ENCODE measurements around the gene SRRT. TPM values are rescaled to one million over a fixed set of nuclear protein-coding genes. Genes with fewer than 3 reads are reported as not detected.

Gene SRRT
- total RNA-seq, result 100 to 1,000 TPM; 263 to 267 TPM
- polyA plus RNA-seq, result 10 to 100 TPM; 51.1 to 69.4 (median 63.2) TPM
- 130 to 262 (median 169) reads per million in 6 experiments for total RNA-seq

DNA sequence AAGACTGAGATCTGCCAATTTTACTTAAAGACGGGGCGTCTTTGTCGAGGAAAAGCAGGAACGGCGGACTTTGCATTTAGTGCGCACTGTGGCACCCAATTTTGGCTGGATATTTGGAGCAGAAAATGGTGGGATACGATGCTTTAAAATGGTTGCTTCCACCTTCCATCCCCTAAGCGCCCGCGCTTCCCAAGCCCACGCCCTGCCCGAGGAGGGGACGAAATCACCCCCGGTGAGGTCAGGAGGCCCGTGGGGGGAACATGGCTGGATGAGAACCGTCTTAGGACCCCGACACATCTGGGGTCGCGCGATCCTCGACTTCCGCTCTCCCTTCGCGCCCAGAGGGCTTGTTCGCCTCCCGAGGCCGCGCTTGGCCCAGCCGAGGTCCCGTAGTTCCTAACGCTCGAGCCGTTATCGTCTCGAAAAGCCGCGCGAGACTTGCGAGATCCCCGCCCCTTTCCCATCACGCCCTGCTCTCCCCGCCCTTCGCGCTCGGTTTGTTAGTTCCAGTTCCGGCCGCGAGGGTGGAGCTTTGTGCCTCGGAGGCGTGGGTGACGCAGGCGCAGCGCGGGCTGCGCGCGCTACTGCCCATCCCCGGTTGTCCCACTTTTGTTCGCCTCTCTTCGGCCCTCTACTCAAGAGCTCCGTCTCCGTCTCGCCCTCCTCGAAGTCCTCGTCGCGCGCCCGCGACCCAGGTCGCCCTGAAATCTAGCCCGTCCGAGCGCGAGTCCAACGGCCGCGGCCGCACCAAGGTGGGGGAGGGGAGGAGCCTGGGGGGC is at the start of gene SRRT:
SRRT (plus strand) TSS at position 527 of the 779 bp plus-strand sequence. CDS start 488 bp downstream, outside the sequence.
- Mint-ChIP-seq H3K4me3 (peak within 1 kb of the TSS; percentile 95 to 99 (median 98)), H3K27me3 (peaks cover 0 to 3% (median 0%) of the 10 kb centered on the region in 5 donors), H3K36me3 (peaks cover 3 to 47% (median 6%) of the 10 kb centered on the region in 3 donors), H3K27ac (peak within 1 kb of the TSS; percentile 96 to 99 (median 98)), H3K4me1 (peaks cover 14 to 53% (median 49%) of the 10 kb centered on the region in 4 donors), H3K9me3 (no peaks in the 10 kb centered on the region)
- POLR2A ChIA-PET, result interaction anchor here (0.6 to 7.2 kb wide), 20 partner anchors 10 to 447 kb away, joined by 3 to 165 read pairs (median 4); partner anchors contain the start of genes ACHE, EPHB4, FBXO24 and LRCH4
- ATAC-seq (peak; percentile 94 to 95), DNase-seq (peak; percentile 95 to 99 (median 98))

DNA sequence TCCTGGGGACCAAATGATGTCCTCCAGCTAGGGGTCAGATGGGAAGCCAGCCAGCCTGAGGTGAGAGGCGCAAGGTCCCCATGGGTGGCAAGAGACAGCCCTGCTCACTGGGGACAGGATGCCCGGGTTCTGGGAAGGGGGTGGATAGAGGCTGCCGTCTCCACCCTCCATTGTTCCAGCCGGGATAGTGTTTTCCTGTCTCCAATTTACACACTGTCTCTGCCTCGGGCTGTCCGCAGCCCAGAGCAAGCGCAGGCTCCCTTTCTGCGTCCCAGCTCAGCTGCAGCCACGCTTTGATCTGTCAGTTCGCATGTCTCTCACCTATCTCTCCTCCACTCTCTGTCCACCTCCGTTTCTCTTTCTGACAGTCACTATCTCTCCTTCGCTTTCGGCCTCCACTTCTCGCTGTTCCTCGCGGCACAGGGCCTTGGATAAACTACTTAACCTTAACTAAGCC is 49.7 kb upstream of the SRRT start:
- ATAC-seq (no peak), DNase-seq (no peak)
- peak overlapping the region in 1 of 10 donors; percentile 89 for H3K27ac Mint-ChIP-seq
- peak overlapping the region in 1 of 10 donors; percentile 2 for H3K4me3 Mint-ChIP-seq
- POLR2A ChIA-PET, result no interaction called here
- H3K36me3 Mint-ChIP-seq, result peaks cover 0 to 22% (median 7%) of the 10 kb centered on the region in 3 donors
- peaks cover 16 to 30% (median 26%) of the 10 kb centered on the region in 4 donors for H3K4me1 Mint-ChIP-seq
- no peaks in the 10 kb centered on the region for H3K9me3 Mint-ChIP-seq
- peaks cover 11 to 49% (median 31%) of the 10 kb centered on the region in 5 donors for H3K27me3 Mint-ChIP-seq

GRCh38 chr7:100825751-100826513 is 49.0 kb upstream of the SRRT start:
- Mint-ChIP-seq H3K27me3 (peaks cover 11 to 49% (median 31%) of the 10 kb centered on the region in 5 donors), H3K27ac (peak overlapping the region in 4 of 10 donors; percentile 3 to 89 (median 39)), H3K9me3 (no peaks in the 10 kb centered on the region), H3K4me1 (peaks cover 16 to 30% (median 26%) of the 10 kb centered on the region in 4 donors), H3K4me3 (peak overlapping the region; percentile 40 to 82 (median 74)), H3K36me3 (peaks cover 0 to 19% (median 2%) of the 10 kb centered on the region in 3 donors)
- ATAC-seq (no peak), DNase-seq (no peak)
- POLR2A ChIA-PET, result no interaction called here

DNA sequence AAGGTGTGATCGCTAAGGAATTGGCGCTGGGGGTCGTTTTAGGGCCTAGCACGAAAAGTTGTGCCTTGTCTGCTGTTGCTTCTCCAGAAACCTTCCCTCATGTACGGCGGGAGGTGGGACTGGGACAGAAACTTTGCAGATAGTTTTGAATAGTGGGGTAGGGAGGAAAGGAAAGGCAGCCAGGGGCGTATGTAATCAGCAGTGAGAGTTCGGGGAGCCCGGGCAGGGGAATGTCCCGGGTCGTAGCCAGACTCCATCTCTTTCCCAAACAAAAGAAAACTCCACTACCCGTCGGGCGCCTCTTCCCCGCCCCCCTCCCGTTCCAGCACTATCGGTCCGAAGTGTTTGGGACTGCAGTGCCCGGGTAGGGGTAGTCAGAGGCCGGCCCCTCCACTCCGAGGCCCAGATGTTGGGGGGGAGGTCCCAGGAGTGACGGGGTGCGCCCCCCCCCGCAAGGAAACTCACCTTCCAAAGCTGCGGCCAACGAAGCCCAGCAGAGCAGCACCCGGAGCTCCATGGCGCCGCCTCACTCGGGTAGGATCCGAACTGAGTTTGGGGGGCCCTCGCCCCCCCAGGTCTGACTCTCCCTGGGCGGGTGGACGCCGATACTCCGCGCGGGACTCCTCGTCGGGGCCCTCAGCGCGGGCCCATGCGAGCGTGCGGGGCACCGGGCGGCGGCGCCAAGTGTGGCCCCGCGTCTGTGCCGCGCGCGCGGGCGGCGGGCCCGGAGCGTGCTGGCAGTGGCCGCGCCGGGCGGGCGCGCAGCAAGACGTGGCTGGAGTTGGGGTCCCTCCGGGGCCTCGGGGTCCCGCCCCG is 48.2 kb upstream of the SRRT start:
- ATAC-seq (peak; percentile 68 to 74), DNase-seq (peak in 1 of 10 donors; percentile 7)
- H3K4me1 Mint-ChIP-seq, result peaks cover 16 to 30% (median 26%) of the 10 kb centered on the region in 4 donors
- POLR2A ChIA-PET, result interaction anchor here (0.6 to 1.4 kb wide), 5 partner anchors 10 to 1615 kb away, joined by 3 to 7 read pairs (median 4); partner anchors contain the start of gene SRRT
- H3K9me3 Mint-ChIP-seq, result no peaks in the 10 kb centered on the region
- peak overlapping the region; percentile 40 to 82 (median 74) for H3K4me3 Mint-ChIP-seq
- peaks cover 0 to 15% (median 2%) of the 10 kb centered on the region in 3 donors for H3K36me3 Mint-ChIP-seq
- peaks cover 11 to 49% (median 31%) of the 10 kb centered on the region in 5 donors for H3K27me3 Mint-ChIP-seq
- peak overlapping the region in 3 of 10 donors; percentile 3 to 73 (median 44) for H3K27ac Mint-ChIP-seq

- Mint-ChIP-seq H3K4me3 (peak within 1 kb of the TSS; percentile 56 to 88 (median 82)), H3K36me3 (peaks cover 0 to 12% (median 2%) of the 10 kb centered on the region in 3 donors), H3K9me3 (no peaks in the 10 kb centered on the region), H3K4me1 (peaks cover 16 to 30% (median 26%) of the 10 kb centered on the region in 4 donors), H3K27ac (peak within 1 kb of the TSS in 5 of 10 donors; percentile 3 to 73 (median 44)), H3K27me3 (peaks cover 11 to 49% (median 31%) of the 10 kb centered on the region in 5 donors)
- peak in 2 of 10 donors; percentile 9 to 12 for DNase-seq
- POLR2A ChIA-PET, result interaction anchor here (0.6 to 1.4 kb wide), 5 partner anchors 9 to 1614 kb away, joined by 3 to 7 read pairs (median 4); partner anchors contain the start of gene SRRT
- peak; percentile 45 to 60 for ATAC-seq
Observed at GRCh38 chr7:100827330-100828226, 47.3 kb upstream of the SRRT start, which contains the start of gene EPHB4. TSS of gene EPHB4 (minus strand) at chr7:100827523. CDS start at chr7:100827030, 493 bp downstream.

GRCh38 chr7:100829150-100829716 is 45.7 kb upstream of the SRRT start:
- Mint-ChIP-seq H3K9me3 (no peaks in the 10 kb centered on the region), H3K4me1 (peaks cover 16 to 30% (median 26%) of the 10 kb centered on the region in 4 donors), H3K27ac (no peak overlapping the region), H3K27me3 (peaks cover 11 to 41% (median 27%) of the 10 kb centered on the region in 5 donors), H3K36me3 (peaks cover 0 to 10% (median 0%) of the 10 kb centered on the region in 3 donors), H3K4me3 (peak overlapping the region in 3 of 10 donors; percentile 7 to 70 (median 50))
- DNase-seq (no peak), ATAC-seq (no peak)
- POLR2A ChIA-PET, result interaction anchor here (0.7 kb wide), 1 partner anchor 971 kb away, joined by 6 read pairs; no protein-coding TSS in a partner anchor

DNA sequence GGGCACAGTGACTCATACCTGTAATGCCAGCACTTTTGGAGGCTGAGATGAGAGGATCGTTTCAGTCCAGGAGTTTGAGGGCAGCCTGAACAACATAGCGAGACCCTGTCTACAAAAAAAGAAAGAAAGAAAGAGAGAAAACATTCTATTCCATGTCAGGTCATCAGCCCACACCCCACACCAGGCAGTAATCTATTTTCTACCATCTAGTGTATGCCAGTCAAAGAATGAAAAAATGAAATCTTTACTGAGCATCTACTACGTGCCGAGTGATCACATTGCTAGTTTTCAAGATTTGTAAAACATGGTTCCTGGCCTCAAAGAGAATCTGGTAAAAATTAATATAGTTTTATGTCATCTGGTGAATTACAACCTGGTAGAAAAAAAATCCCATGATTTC is 44.5 kb upstream of the SRRT start:
- H3K9me3 Mint-ChIP-seq, result no peaks in the 10 kb centered on the region
- peaks cover 11 to 30% (median 25%) of the 10 kb centered on the region in 5 donors for H3K27me3 Mint-ChIP-seq
- DNase-seq (no peak), ATAC-seq (no peak)
- peaks cover 16 to 29% (median 24%) of the 10 kb centered on the region in 4 donors for H3K4me1 Mint-ChIP-seq
- H3K4me3 Mint-ChIP-seq, result peak overlapping the region in 1 of 10 donors; percentile 10
- H3K36me3 Mint-ChIP-seq, result peaks cover 0 to 9% (median 0%) of the 10 kb centered on the region in 3 donors
- H3K27ac Mint-ChIP-seq, result no peak overlapping the region
- POLR2A ChIA-PET, result no interaction called here

DNA sequence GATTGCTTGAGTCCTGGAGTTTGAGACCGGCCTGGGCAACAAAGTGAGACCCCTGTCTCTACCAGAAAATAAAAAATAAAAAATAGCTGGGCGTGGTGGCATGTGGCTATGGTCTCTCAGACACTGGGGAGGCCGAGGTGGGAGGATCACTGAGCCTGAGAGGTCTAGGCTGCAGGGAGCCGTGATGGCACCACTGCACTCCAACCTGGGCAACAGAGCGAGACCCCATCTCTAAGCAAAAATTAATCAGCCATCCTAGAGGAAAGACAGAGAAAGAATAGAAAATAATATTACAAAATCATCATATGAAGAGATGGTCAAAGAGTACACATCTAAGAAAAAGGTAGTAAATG is 42.6 kb upstream of the SRRT start:
- POLR2A ChIA-PET, result no interaction called here
- H3K9me3 Mint-ChIP-seq, result no peaks in the 10 kb centered on the region
- no peak for DNase-seq
- H3K4me3 Mint-ChIP-seq, result no peak overlapping the region
- H3K36me3 Mint-ChIP-seq, result peaks cover 0 to 5% (median 0%) of the 10 kb centered on the region in 3 donors
- peaks cover 5 to 17% (median 13%) of the 10 kb centered on the region in 5 donors for H3K27me3 Mint-ChIP-seq
- peaks cover 16 to 31% (median 23%) of the 10 kb centered on the region in 4 donors for H3K4me1 Mint-ChIP-seq
- ATAC-seq, result no peak
- H3K27ac Mint-ChIP-seq, result no peak overlapping the region

DNA sequence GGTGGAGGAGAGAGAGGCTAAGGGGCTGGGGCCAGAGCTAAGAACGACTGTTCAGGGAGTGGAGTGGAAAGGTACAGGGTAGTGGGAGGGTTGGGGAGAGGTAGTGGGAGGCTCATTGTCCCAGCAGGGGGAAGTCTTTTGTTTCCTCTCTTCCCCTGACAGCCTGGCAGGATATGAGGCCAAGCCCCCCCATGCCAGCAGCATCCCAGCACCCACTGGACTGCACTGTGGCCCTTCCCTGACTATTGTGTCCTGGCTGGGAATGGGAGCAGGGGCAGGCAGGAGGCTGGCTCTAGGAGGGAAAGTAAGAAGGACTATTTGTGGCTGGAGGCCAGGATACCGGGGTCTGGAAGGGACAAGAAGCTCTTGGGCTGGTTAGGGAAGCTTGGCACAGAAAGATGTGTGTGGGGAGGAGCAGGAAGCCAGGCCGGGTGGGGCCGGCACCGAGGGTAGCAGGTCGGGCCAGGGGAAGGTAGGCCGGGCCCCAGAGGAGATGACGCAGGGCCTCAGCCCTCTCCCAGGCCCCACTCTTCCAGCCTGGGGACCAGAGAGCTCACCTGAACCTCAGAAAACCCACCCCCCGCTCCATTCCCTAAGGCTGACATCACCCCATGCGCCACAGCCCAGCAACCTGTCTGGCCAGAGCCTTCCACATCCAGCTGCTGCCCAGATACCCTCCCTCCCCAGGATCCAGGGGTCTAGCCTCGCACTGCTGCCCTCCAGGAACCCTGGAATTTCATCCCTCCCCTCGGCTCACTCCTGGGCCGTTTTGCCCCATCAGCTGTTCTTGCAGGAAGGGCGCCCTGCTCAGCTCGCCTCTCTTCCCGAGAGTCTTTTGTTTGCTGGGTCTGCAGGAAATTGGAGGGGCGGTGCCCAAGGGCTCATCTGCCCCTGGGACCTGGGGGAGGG is 38.7 kb upstream of the SRRT start:
- ATAC-seq (no peak), DNase-seq (no peak)
- POLR2A ChIA-PET, result interaction anchor here (0.6 to 0.7 kb wide), 2 partner anchors 9 to 176 kb away, joined by 3 to 4 read pairs; no protein-coding TSS in a partner anchor
- peak overlapping the region in 9 of 10 donors; percentile 33 to 79 (median 58) for H3K4me3 Mint-ChIP-seq
- H3K4me1 Mint-ChIP-seq, result peaks cover 14 to 17% (median 14%) of the 10 kb centered on the region in 4 donors
- H3K27ac Mint-ChIP-seq, result peak overlapping the region in 8 of 10 donors; percentile 17 to 85 (median 66)
- no peaks in the 10 kb centered on the region for H3K36me3 Mint-ChIP-seq
- no peaks in the 10 kb centered on the region for H3K27me3 Mint-ChIP-seq
- H3K9me3 Mint-ChIP-seq, result no peaks in the 10 kb centered on the region

- no peaks in the 10 kb centered on the region for H3K9me3 Mint-ChIP-seq
- H3K4me3 Mint-ChIP-seq, result peak overlapping the region; percentile 79 to 92 (median 88)
- POLR2A ChIA-PET, result interaction anchor here (0.6 to 0.7 kb wide), 2 partner anchors 10 to 176 kb away, joined by 3 to 4 read pairs; no protein-coding TSS in a partner anchor
- H3K36me3 Mint-ChIP-seq, result no peaks in the 10 kb centered on the region
- peak overlapping the region; percentile 85 to 95 (median 89) for H3K27ac Mint-ChIP-seq
- H3K4me1 Mint-ChIP-seq, result peaks cover 14 to 17% (median 14%) of the 10 kb centered on the region in 4 donors
- ATAC-seq, result no peak
- H3K27me3 Mint-ChIP-seq, result no peaks in the 10 kb centered on the region
- no peak for DNase-seq
Observed at GRCh38 chr7:100836812-100837098, 38.1 kb upstream of the SRRT start.

Measured in naive thymus-derived CD8-positive, alpha-beta T cell (primary cell).